HG02798 (cell line): ENCODE data around the gene PHF19.

Experiments used
- ATAC-seq: cut with Tn5 transposase; IDR thresholded peaks from one replicate; pipeline ENCODE4 v1.9.1; 2021; ENCODE audit warnings: mild to moderate bottlenecking; ENCODE audit not compliant: unreplicated experiment, poor library complexity

Gene PHF19

DNA sequence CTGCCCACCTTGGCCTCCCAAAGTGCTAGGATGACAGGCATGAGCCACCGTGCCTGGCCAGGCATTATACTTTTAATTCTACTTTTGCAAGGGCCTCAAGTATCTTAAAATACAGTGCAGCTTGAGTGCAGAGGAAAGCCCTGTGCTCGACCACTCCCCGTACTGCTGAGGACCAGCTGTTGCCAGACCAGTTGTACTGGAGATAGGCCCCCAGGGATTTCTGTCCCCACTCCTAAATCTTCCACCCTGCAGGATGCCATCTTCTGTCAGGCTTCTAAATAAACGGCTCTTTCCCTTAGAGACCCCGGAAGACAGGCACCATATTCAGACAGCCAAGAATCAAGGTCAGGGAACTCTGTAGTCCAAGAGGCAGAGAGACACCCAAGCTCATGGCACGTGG lies 17.6 kb downstream of the PHF19 start:
- no peak for ATAC-seq

DNA sequence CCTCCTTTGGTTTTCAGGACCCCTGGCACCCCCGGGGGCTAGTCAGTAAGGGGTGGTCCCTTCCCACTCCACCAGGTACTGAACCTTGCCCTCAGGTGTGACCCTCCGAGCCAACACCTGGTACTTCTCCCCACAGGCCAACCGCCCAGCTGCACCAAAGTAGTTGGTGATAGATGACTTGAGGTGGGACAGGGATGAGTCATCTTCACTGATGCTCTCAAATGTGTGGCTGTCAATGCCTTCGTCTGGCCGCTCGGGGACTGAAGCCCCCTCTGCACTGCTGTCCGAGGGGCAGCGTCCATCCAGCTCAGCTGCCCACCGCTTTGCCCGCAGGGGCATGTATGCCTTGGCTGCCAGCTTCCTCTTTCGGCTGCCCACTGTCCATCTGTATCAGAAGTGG lies 19.1 kb downstream of the PHF19 start:
- no peak for ATAC-seq

DNA sequence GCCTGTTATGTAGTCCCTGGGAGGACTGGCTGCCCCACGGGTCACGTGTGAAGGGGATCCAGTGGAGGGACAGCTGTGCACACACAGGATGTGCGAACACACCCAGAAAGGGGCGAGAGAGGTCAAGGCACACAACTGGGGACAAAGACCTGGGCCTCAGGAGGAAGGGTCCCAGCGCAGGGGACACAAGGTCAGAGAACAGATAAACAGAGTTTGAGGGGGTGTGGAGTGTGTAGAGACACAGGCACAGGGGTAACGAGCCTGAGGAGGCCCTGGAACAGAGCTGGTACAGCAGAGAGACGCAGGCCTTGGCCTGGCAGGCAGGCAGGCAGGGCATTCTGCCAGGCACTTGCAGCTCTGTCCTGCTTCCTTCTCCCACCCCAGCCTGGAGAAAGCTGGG lies 19.5 kb downstream of the PHF19 start:
- ATAC-seq = no peak

DNA sequence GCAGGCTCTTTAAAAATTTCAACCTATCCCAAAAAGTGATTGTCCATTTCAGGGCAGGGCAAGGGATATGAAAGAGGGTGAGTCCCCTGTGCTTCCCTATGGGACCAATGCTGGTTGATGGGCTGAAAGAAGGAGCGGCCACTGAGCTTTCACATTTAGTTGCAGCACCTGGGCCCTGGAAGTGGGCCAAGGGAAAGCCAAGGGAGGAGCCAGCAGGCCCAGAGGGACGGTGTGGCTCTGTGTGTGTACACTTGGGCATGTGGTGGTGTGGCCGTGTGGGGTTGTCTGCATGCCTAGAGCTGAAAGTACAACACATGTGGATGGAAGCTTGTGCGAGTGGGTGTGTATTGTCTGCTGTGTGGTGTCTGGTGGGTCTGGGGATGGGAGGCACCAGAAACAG lies 20.3 kb downstream of the PHF19 start:
- ATAC-seq = no peak

DNA sequence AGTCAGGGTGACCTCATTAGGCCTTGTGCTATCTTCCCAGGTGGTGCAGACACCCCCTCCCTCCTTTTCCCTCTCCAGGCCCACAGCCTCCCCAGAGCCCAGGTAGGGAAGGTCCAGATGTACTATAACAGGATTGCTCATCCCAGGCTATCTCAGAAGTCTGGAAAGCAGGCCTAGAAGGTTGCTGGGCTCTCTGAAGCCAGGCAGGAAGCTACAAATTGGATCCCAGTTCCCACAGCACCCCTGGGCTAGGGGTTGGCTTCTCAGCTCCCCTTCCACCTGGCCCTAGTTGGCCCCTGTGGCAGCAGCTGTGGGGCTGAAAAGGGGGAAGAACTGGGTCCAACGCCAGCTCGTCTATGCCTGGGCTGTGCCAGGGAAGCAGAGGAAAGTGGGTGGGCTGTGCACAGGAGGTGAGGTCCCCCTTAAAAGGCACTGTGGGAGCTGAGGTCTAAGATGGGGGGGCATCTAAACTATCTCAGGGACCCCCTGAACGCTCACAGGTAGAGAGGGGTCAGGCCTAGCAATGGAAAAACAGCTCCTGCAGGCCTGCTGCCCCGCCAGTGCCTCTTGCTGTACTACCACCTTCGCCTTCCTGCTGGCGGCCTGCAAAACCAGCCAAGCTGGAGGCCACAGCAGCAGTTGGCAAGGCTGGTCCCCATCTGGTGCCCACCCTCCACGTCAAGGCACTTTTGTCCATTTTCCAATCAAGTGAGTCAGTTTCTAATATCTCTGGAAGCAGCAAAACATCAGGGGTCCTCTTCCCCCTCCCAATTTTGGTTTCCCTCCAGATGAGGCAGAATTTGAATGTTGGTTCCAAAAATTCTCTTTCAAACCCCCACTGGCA lies 20.9 kb downstream of the PHF19 start:
- no peak for ATAC-seq

DNA sequence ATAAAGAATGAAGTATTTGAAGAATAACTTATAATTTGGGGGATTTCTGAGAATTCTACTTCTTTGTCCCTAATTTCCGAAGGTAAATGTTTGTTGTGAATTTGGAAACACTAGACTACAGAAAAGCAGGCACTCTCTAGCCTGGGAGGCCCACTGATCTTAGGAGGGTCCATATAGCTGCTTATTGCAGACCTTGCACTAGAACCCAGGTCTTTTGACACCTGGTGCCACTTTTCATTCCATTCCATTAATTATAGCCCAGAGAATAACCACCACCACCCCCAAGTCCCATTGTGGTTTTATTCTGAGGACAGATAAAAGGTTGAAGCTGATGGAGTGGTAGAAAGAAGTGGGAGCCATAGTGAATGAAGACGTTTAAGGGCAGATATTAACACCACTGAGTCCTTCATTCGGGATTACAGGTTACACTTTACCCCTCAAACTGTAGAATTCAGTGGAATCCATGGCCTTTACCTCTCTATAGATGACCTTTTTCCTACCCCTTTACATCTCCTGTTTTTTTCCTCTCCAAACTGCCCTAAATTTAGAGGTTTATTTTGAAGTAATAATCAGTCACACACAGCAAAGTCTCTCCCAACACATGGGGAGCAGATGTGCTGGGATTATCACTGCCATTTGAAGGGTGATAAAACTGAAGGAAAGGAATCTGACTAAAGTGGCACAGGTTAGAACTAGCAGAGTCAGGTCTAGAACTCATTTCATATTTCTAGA lies 22.2 kb downstream of the PHF19 start:
- ATAC-seq = no peak

DNA sequence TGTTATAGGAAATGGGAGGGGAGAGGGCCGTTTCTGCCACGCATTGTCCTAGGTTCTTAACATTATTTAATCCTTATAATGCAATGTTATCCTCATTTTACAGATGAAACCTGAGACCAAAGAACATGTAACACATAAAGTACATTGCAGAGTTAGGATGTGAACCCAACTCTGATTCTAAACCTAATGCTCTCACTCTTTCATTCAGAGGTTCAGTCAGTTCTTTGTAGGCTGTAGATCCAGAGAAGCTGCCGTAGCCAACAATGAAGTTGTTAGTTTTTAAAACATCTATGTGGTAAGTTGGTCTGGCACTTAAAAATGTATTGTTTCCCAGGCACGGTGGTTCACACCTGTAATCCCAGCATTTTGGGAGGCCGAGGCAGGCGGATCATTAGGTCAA lies 23.8 kb downstream of the PHF19 start:
- no peak for ATAC-seq

DNA sequence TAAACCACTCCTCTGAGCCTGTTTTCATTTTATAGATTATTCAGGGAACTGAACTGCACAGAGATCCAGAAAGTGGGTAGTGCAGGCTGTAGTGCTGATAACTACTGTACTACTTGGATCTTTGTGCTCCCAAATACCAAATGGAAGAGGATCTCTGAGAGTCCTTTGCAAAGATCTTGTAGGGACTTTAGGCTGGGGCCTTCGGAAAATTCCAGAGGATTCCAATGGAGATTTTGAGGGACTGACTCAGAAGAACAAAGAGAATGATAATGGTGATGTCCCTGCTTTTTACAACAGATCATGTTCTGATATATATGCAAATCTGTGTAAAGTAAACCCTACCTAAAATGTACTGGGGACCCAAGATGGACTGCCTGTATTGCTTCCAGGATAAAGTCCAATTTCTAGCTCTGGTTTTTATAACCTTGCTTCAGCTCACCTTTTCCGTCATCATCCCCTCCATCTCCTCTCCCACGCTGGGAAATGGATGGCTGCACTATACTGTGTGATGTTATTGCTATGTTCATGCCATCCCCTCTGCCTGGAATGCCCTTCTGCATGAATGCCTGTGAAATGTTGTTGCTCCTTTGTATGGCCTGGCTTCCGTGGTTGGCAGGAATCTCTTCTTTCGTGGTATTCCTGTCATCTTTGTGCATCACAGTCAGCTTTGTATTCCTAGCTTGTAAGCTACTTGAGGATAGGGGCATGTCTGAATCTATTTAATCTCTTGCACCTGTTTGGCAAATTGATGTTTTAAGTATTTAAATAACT lies 24.6 kb downstream of the PHF19 start:
- ATAC-seq = no peak

DNA sequence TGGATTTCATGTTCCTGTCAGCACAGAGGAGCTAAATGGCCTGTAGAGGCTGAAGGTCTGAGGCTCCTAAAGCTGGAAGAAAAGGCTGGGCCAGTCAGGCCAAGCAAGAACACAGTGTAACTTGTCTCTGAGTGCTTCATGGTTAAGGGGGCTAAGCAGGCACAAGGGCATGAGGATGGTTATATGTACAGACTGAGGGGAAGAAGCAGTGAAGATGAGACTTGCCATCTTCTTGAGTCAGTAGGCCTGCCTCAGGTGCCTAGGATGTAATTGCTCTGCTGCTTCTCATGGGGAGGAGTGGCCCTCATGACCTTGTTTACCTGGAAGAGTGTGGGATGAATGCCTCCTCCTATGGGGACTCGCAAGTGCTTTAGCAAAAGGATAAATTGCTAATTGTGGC lies 25.5 kb downstream of the PHF19 start:
- ATAC-seq = no peak

DNA sequence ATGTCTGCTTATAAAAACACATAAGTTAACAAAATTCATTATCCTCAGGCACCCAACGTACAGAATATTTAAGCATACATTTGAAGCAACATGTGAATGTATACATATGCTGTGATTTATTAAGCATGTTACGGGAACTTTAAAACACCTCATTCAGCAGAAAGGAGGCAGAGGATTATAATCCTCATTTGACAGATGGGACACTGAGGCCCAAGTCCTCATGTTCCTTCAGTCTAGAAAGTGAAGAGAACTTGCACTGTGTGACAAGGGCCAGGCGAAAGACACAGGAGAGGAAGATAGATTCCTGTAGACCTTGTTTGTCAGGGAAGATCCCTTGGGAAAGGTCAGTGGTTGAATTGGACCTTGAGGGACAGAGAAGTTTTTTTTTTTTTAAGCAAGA lies 26.7 kb downstream of the PHF19 start:
- no peak for ATAC-seq

DNA sequence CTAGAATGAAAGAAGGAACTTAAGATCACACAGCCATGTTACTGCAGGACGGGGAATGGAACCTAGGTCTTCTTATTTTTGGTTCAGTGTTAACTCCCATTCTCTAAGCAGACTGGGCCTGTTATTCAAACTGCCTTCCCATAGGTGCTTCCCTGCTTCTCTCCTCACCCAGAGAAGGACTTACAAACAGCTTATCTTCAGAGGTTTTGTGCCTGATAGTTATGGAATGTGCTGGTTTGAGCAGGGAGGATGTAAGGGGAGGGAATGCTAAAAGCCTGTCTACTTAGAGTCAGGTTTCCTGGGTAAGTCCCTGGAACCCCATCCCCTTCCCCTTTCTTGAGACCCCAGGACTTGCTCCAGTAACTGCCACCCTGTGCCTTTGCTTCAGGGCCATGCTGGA lies 30.1 kb downstream of the PHF19 start:
- no peak for ATAC-seq

DNA sequence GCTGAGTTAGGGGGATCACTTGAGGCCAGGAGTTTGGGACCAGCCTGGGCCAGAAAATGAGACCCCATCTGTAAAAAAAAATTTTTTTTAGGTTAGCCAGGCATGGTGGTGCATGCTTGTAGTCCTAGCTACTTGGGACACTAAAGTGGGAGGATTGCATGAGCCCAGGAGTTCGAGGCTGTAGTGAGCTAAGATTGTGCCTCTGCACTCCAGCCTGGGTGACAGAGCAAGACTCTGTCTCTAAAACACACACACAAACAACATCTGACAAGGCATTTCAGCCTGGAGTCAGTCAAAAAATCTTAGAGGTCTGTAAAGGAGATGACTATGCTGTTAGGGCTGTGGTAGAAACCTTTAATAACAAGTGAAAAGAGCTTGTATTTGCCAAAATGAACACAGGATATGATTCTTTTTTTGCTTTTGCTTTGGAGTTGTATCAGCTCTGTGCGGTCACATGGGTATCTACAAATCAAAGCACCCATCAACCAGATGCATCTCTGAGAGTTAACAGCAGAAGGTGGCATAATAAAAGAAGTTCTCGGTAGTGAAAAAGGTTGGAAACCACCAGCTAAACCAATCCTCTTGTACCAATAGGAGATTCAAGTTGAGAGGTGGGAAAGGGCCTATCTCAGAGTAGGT lies 30.6 kb downstream of the PHF19 start:
- no peak for ATAC-seq

DNA sequence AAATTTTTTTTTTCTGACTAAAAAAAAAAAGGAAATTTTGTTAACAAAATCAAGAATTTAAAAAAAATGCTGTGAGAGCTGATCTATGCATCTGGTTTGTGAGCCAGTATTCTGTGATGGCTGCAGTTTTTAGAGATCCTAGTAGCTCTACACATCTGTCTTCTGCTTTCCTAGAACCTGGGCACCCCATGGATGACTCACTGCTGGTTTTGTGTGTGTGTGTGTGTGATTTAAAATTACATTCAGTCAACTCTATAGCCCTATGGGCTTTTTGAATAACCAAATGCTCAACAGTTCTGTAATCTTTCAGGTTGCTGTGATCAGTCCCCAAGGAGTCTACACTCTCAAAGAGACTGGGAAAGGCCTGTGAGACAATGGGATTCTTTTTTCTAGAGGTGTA lies 31.7 kb downstream of the PHF19 start:
- ATAC-seq = no peak

DNA sequence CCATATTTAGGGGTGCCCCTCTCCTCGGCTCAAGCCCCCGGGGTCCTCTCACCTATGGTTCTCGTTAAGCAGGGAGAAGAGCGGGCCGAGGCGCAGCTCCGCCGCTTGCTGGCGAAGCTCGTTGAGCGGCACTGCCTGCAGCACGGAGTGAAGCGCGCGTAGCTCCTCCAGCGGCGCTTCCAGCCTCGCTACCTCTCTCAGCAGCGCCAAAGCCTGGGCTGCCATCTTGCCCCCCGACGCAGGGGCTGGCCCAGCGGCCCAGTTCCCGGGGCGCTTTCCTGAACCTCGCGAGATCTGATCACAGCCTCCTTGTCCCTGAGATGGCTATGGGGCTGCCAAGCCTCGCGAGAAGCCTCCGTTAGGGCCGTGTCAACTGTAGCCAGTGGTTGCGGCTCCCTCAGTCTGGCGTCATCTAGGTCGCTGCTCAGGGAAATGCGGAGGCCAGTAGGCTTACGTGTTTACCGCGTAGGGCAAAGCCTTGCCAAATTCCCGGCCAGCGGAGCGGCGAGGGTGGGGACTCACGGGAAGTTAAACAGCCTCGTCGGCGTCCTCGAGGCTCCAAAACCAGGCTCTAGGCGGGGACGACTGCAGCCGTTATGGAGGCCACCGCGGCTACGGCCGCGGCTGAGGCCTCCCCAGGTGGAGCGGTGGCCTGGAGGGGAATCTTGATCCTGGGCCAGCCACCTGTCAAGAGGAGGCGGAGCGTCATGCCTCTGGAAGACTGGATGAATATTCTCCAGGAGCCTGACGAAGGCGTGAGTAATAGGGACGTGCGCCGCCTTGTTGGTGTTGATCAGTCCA lies 34.1 kb downstream of the PHF19 start, which contains the start of gene PSMD5:
TSS of gene PSMD5 (minus strand) at position 238 of the 801 bp plus-strand sequence. CDS start at position 225, 13 bp downstream.
- peak; percentile 99 for ATAC-seq

DNA sequence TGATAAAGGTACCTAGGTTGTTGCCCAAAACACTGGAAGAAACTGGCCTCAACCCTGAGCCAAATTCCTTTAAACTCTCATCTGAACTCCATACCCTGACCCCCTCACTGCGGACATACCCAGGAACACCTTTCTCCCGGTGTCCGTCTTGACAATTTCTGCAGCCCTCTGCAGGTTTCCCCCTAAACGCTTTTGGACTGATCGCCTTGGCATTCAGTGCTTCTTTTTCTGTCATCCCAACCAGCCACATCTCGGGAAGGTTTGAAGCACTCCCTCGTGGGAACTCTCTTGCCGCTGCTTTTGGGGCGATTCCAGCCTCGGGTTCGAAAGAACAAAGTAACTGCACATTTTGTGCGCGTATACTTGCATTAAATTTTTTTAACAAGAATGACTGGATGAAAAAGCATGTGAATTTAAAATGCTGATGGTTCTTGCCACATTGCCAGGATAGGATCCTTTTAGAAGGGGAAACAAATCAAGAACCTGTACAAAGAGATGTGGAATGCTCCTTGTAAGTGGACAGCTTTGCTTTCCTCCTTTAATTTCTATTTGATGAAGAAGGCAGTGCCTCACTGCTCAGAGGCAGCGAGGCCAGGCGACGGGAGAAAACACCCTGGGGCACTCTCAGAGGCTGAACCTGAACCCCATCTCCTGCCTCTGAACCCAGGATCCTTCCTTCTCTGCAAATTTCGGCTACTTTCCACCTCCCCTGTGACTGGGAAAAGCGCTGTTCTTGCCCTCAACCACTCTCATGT lies 34.9 kb downstream of the PHF19 start:
- ATAC-seq = peak; percentile 5

DNA sequence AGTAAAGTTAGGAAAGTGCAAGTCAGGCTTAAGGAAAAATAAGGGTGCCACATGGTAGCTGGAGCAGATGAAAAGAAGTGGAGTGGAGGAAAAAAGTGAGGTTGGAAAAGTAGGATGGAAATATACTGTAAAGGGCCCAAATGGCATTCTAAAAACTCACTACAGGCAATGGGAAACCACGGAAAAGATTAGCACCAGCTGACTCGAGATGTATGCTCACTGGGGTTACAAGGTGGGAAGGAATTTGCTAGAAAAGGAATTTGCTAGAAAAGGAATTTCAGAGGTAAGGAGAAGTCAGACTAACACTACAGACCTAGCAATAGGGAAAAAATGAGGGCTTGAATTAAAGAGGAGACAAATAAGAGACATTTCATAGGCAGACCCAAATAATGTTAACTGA lies 37.8 kb downstream of the PHF19 start:
- no peak for ATAC-seq

DNA sequence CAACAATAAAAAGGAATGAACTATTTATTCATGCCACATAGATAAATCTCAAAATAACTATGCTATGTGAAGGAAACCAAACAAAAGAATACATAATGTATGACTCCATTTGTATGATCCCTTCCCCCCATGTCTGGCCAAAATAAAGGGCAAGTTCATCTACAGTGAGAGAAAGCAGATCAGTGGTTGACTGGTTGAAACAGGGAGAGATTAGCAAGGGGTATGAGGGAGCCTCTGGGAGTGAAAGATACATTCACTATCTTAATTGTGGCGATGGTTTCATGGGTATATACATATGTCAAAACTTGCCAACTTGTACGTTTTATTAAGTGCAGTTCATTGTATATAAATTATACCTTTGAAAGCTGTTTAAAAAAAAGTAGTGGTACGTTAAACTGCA lies 39.1 kb downstream of the PHF19 start:
- no peak for ATAC-seq

DNA sequence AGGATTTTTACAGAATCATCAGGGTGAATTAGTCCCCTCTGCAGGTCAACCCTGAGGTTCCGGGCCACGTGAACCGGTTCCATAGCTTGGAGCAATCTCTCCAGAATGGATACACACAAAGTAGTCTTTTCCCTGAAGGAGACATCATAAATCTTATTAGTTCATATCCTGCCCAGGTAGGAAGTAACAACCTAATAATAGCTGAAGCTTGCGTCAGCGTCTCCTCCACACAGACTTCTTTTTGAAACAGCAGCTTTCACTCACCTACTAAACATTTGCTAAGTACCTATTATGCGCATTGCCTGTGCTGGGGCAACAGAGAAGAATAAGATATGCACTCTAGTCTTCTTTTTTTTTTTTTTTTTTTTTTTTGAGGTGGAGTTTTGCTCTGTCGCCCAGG lies 43.7 kb downstream of the PHF19 start:
- no peak for ATAC-seq

DNA sequence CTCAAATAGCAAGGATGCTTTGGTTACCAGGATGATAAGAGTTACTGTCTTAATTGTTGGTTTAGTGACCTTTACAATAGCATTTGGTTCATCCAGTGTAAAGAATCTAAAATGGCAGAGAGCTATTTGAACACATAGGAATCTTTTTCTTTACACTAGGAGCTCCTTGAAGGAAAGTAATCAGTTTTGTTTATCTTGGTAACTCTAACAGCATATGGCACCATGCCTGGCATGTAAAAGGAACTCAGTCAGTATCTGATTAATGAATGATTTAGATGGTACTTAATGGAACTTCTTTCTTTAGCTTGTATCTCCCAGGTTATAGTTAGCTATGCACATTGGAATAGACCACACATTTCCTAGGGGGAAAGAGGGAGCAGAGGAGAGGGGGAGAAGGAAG lies 44.2 kb downstream of the PHF19 start:
- no peak for ATAC-seq
